ENCODE measurements around the gene QRICH2.
A peak's percentile ranks its signal among the peaks of the same experiment; 100 is the strongest.
"Not testable (repeated sequence)": the region's sequence is repeated elsewhere in the genome, so short reads cannot be mapped to it uniquely, and the experiment has no call there.

QRICH2 gene

GRCh38 chr17:76254275-76254674 lies 53.8 kb downstream of the QRICH2 start:
- Histone ChIP-seq H3K27ac (no peak overlapping the region), H3K4me3 (no peak overlapping the region)

- Histone ChIP-seq H3K4me3 (no peak overlapping the region), H3K27ac (peak overlapping the region in 1 of 21 experiments; percentile 77)
Measured at GRCh38 chr17:76253841-76254240, 54.2 kb downstream of the QRICH2 start.

- H3K4me3 ChIP-seq: not testable (repeated sequence)
- H3K27ac ChIP-seq: peak overlapping the region in 17 of 21 experiments; percentile 9 to 88 (median 69)
Measured at GRCh38 chr17:76252967-76253766, 54.9 kb downstream of the QRICH2 start.

GRCh38 chr17:76252040-76252954 lies 55.8 kb downstream of the QRICH2 start:
- Histone ChIP-seq H3K27ac (peak overlapping the region in 19 of 21 experiments; percentile 9 to 88 (median 65)), H3K4me3 (no peak overlapping the region)

GRCh38 chr17:76251478-76252039 lies 56.5 kb downstream of the QRICH2 start:
- no peak overlapping the region for H3K4me3 ChIP-seq

GRCh38 chr17:76250141-76250540 lies 57.9 kb downstream of the QRICH2 start:
- no peak overlapping the region for H3K27ac ChIP-seq
- H3K4me3 ChIP-seq: no peak overlapping the region

More at GRCh38 chr17:76251478-76252039, 56.5 kb downstream of the QRICH2 start:
- peak overlapping the region in 19 of 21 experiments; percentile 9 to 88 (median 65) for H3K27ac ChIP-seq

GRCh38 chr17:76248013-76248782 lies 59.9 kb downstream of the QRICH2 start:
- Histone ChIP-seq H3K4me3 (no peak overlapping the region), H3K27ac (no peak overlapping the region)

- no peak overlapping the region for H3K27ac ChIP-seq
Measured at GRCh38 chr17:76247304-76247703, 60.8 kb downstream of the QRICH2 start.

GRCh38 chr17:76246080-76247066 lies 61.7 kb downstream of the QRICH2 start:
- H3K27ac ChIP-seq: peak overlapping the region in 6 of 21 experiments; percentile 25 to 58 (median 46)
- no peak overlapping the region for H3K4me3 ChIP-seq

More at GRCh38 chr17:76247304-76247703, 60.8 kb downstream of the QRICH2 start:
- no peak overlapping the region for H3K4me3 ChIP-seq

- H3K4me3 ChIP-seq, H3K27ac ChIP-seq: not testable (repeated sequence)
Measured at GRCh38 chr17:76244721-76245120, 63.4 kb downstream of the QRICH2 start.

- H3K4me3 ChIP-seq: no peak overlapping the region
- H3K27ac ChIP-seq: no peak overlapping the region
Measured at GRCh38 chr17:76243826-76244679, 64.0 kb downstream of the QRICH2 start.

- H3K27ac ChIP-seq: no peak overlapping the region
- H3K4me3 ChIP-seq: no peak overlapping the region
Measured at GRCh38 chr17:76241691-76242255, 66.3 kb downstream of the QRICH2 start.

GRCh38 chr17:76241204-76241538 lies 66.9 kb downstream of the QRICH2 start:
- H3K4me3 ChIP-seq: peak overlapping the region; percentile 31 to 58 (median 50)
- H3K27ac ChIP-seq: peak overlapping the region in 9 of 21 experiments; percentile 15 to 70 (median 51)

GRCh38 chr17:76240461-76241203 lies 67.4 kb downstream of the QRICH2 start, which contains the start of gene RNF157:
Gene RNF157 (minus strand): TSS chr17:76240493. CDS start chr17:76240240, 253 bp downstream.
- Histone ChIP-seq H3K4me3 (peak within 1 kb of the TSS; percentile 31 to 58 (median 50)), H3K27ac (peak within 1 kb of the TSS in 12 of 21 experiments; percentile 1 to 70 (median 40))

GRCh38 chr17:76239538-76240274 lies 68.4 kb downstream of the QRICH2 start:
- Histone ChIP-seq H3K27ac (peak overlapping the region in 6 of 21 experiments; percentile 1 to 70 (median 34)), H3K4me3 (peak overlapping the region; percentile 21 to 56 (median 27))

Data from skin epidermis (tissue), 12 donors.